Panc1 (cell line): ENCODE measurements around the gene ELFN2. TPM values are rescaled to one million over a fixed set of nuclear protein-coding genes. Genes with fewer than 3 reads are reported as not detected.

ENCODE experiments used
- ATAC-seq: fragments of 200-7000 bp; cut with Tn5 transposase; 2 replicates; pipeline ENCODE4 v1.9.1; 2020; ENCODE audit warnings: mild to moderate bottlenecking, moderate library complexity
- BruUV-seq: library from RNA; stranded (reverse); fragments of 400-500 nt; replicated peaks from 2 replicates; lab custom pipeline; 2021; lab: Mats Ljungman, UMichigan
- CTCF ChIA-PET: fragments of 300-600 bp; sonication (Branson Sonifier 250); formaldehyde crosslinking; loops from one replicate; lab custom pipeline; 2022; ENCODE audit warnings: antibody characterized with exemption; lab: Charles Lee
- POLR2A ChIA-PET: fragments of 300-600 bp; sonication (Branson Sonifier 250); formaldehyde crosslinking; loops from one replicate; lab custom pipeline; 2022; ENCODE audit warnings: antibody characterized with exemption; lab: Charles Lee
- DNase-seq: peaks from one replicate; pipeline ENCODE4 v3.0.0-alpha.2; 2010; ENCODE audit warnings: low read depth, low spot score
- H3K27ac ChIP-seq: 2 replicates; pipeline ENCODE4 v1.5.1; 2011; ENCODE audit warnings: mild to moderate bottlenecking, low read length, inconsistent platforms
- H3K27me3 ChIP-seq: fragments of 200-500 bp; sonication (Bioruptor generic); 2 replicates; pipeline ENCODE4 v1.6.0; 2014; ENCODE audit warnings: low read length, inconsistent platforms; ENCODE audit not compliant: control insufficient read depth, insufficient read depth
- H3K36me3 ChIP-seq: fragments of 200-500 bp; sonication (Bioruptor generic); 2 replicates; pipeline ENCODE4 v1.5.1; 2014; ENCODE audit warnings: inconsistent platforms, mild to moderate bottlenecking, low read length, moderate library complexity; ENCODE audit not compliant: control insufficient read depth, insufficient read depth
- H3K4me1 ChIP-seq: 2 replicates; pipeline ENCODE4 v1.5.1; 2011; ENCODE audit warnings: inconsistent platforms, mild to moderate bottlenecking, low read length, moderate library complexity; ENCODE audit not compliant: control insufficient read depth, insufficient read depth
- H3K4me3 ChIP-seq, 2 experiments: 2 replicates each; pipeline ENCODE4 v1.5.1; 2011 to 2012; ENCODE audit warnings: low read depth in 2 of 2, low read length in 2 of 2, mild to moderate bottlenecking in 2 of 2, inconsistent platforms in 1 of 2, moderate library complexity in 1 of 2
- H3K9me3 ChIP-seq: fragments of 200-500 bp; sonication (Bioruptor generic); 2 replicates; pipeline ENCODE4 v1.5.1; 2014; ENCODE audit warnings: low read depth, mild to moderate bottlenecking, inconsistent platforms, low read length, moderate library complexity; ENCODE audit not compliant: control insufficient read depth, insufficient read depth
- CTCF ChIP-seq: fragments of 450-650 bp; IDR thresholded peaks from 2 replicates; pipeline ENCODE4 v1.5.1; 2017; ENCODE audit warnings: mild to moderate bottlenecking
- POLR2AphosphoS5 ChIP-seq: IDR thresholded peaks from 2 replicates; pipeline ENCODE4 v1.6.1; 2012; ENCODE audit warnings: mild to moderate bottlenecking, low read depth, low read length, moderate library complexity
- REST ChIP-seq, 2 experiments: IDR thresholded peaks; 2 replicates each; pipeline ENCODE4 v1.6.1; 2011 to 2012; ENCODE audit warnings: low read depth in 2 of 2, control low read depth in 1 of 2, low read length in 1 of 2, mild to moderate bottlenecking in 1 of 2, moderate library complexity in 1 of 2; ENCODE audit not compliant: insufficient read depth in 1 of 2
- SIN3A ChIP-seq: IDR thresholded peaks from 2 replicates; pipeline ENCODE4 v1.6.1; 2012; ENCODE audit warnings: low read depth, mild to moderate bottlenecking, low read length, moderate library complexity, borderline replicate concordance; ENCODE audit not compliant: insufficient read depth
- TCF7L2 ChIP-seq: IDR thresholded peaks from 2 replicates; pipeline ENCODE4 v1.6.1; 2011; ENCODE audit warnings: mild to moderate bottlenecking, low read depth, low read length, inconsistent platforms
- in situ Hi-C: cut with HindIII; loops from 2 replicates; pipeline ENCODE4 v1.10.0; 2016; ENCODE audit warnings: low sequenced_read_pairs, low pct_unique_long_range_greater_than_20kb
- intact Hi-C: fragments of 100-400 bp; cut with micrococcal nuclease; formaldehyde crosslinking; loops from one replicate; pipeline ENCODE4 v1.10.0; 2022; ENCODE audit not compliant: unreplicated experiment
- total RNA-seq: library from RNA; stranded (reverse); gene quantifications from one replicate; pipeline ENCODE4 v1.2.1, GENCODE V29; 2021; ENCODE audit not compliant: unreplicated experiment

Gene ELFN2
- total RNA-seq, 1 experiment from 2014 or later: 2.9 TPM

GRCh38 chr22:37358917-37359316 lies 68.4 kb downstream of the ELFN2 start:
- no peak for DNase-seq
- no peak overlapping the region for H3K4me3 ChIP-seq

GRCh38 chr22:37358386-37358785 lies 68.9 kb downstream of the ELFN2 start:
- BruUV-seq: no TSS peak
- Histone ChIP-seq H3K4me3 (no peak overlapping the region), H3K27me3 (no peaks in the 10 kb centered on the region), H3K36me3 (no peaks in the 10 kb centered on the region), H3K27ac (no peak overlapping the region), H3K4me1 (no peaks in the 10 kb centered on the region), H3K9me3 (no peaks in the 10 kb centered on the region)
- no peak for DNase-seq
- in situ Hi-C loops: no loop called here
- no peak for TF ChIP-seq SIN3A
- TF ChIP-seq TCF7L2: no peak
- no peak for TF ChIP-seq POLR2AphosphoS5
- no peak for TF ChIP-seq CTCF
- TF ChIP-seq REST (IDR thresholded peaks at IDR 0.05; ENCODE audit: insufficient read depth in 1 of 2, low read depth in 2 of 2, low read length in 1 of 2): no peak
- no peak for ATAC-seq
- CTCF ChIA-PET: no interaction called here
- intact Hi-C loops: no loop called here
- POLR2A ChIA-PET: no interaction called here

More at GRCh38 chr22:37358917-37359316, 68.4 kb downstream of the ELFN2 start:
- in situ Hi-C loops: no loop called here
- no peaks in the 10 kb centered on the region for H3K36me3 ChIP-seq
- POLR2A ChIA-PET: no interaction called here
- no peaks in the 10 kb centered on the region for H3K27me3 ChIP-seq
- no peak overlapping the region for H3K27ac ChIP-seq
- no peaks in the 10 kb centered on the region for H3K4me1 ChIP-seq
- no TSS peak for BruUV-seq
- H3K9me3 ChIP-seq: no peaks in the 10 kb centered on the region
- no peak for ATAC-seq
- CTCF ChIA-PET: no interaction called here
- TF ChIP-seq REST (IDR thresholded peaks at IDR 0.05; ENCODE audit: insufficient read depth in 1 of 2, low read depth in 2 of 2, low read length in 1 of 2) (no peak), POLR2AphosphoS5 (no peak), CTCF (no peak), TCF7L2 (no peak), SIN3A (no peak)
- intact Hi-C loops: no loop called here
